Stimulated activated CD8-positive, alpha-beta memory T cell treated with anti-CD3 and anti-CD28 coated beads, Interleukin-12 subunit alpha, Interleukin-12 subunit beta, amount 100 ng/mL, for 24 hours (primary cell): ENCODE data around the gene TLK2.

Source experiments
- DNase-seq: peaks from one replicate; pipeline ENCODE4 v3.0.0-alpha.2; 2020; ENCODE audit errors: extremely low read depth

Gene TLK2

GRCh38 chr17:62628831-62629555 lies 150.4 kb downstream of the TLK2 start:
- DNase-seq = no peak

- no peak for DNase-seq
Observed at GRCh38 chr17:62629556-62630364, 151.1 kb downstream of the TLK2 start.

- no peak for DNase-seq
Observed at GRCh38 chr17:62630365-62631085, 151.9 kb downstream of the TLK2 start.

DNA sequence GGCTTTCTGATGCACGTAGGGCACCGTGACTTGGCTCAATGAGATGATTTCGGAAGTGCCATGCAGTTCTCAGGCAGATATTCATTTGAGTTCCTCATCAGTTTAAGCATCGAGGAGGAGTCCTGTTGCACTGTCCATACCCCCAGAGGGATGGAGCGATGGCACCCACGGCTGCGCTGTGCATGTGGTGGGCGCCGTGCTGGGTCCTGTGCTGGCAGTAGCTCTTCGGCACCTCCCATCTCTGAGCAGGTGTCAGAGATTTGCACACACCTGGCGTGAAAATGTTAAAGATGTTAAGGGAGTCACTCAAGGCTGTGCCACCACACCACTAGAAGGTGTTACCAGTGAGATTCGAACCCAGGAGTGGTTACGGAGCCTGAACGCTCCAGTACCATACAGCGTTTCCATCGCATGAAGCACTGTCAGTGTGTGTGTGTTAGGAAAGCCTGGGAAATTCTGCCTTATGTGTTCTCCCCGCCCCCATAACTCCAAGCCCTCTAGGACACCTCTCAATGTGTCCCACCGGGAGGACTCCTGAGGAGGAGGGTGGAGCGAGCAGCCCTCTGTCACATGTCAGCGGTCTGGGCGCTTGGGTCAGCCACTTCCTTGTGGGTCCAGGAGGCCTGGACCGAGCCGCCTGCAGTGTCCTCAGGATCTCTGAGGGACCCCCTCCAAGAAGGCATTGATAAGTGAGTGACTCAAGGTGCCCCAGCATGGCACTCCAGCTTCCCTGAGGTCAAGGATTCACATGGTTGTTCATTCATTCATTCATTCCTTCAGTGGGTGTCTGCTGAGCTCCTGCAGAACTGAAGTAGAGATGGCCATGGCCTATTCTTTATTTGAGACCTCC lies 152.7 kb downstream of the TLK2 start:
- no peak for DNase-seq

DNA sequence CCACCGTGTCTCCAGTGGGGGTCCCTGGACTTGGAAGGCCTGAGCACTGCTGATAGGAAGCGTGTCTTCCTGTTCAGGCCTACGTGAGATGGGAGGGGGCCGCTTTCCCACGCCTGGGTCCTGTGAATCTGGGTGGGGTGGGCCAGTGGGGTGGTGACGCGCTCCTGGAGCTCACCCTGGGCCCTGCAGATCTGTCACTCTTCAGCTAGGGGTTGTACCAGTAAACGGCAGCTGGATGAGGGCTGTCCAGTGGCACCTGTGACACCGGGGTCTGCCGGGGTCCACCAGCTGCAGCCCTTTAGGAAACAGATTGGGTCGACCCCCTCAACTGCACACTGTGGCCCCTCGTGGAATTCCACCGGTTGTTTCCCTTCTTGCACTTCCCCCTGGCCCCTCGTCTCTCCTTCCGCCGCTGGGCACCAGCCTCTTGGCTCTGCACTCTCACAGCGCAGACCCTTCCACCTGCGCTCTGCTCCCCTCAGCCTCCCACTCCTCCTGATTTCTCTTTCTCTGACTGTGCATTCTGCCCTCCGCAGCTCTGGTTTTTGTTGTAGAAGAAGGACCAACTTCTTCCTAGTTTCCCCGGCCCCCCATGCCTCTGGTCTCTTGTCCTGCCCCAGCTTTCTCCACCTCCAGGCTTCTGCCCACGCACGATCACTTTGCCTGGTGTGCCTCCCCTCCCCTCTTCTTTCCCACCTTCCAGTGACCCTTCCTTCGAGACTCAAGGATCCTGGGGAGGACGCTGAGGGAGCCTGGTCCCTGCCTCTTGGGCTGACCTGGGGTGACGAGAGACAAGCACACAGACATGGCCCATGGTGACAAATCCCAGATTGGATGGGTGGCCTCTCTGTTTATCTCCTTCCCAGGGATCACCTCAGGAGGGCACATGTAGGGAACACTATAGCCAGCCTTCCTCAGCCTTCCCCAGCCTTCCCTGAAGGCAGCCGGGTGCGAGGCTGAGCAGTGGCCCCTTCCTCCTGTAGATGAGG lies 153.6 kb downstream of the TLK2 start:
- no peak for DNase-seq

GRCh38 chr17:62637809-62638208 lies 159.2 kb downstream of the TLK2 start:
- DNase-seq = no peak

GRCh38 chr17:62641153-62641552 lies 162.5 kb downstream of the TLK2 start:
- no peak for DNase-seq

DNA sequence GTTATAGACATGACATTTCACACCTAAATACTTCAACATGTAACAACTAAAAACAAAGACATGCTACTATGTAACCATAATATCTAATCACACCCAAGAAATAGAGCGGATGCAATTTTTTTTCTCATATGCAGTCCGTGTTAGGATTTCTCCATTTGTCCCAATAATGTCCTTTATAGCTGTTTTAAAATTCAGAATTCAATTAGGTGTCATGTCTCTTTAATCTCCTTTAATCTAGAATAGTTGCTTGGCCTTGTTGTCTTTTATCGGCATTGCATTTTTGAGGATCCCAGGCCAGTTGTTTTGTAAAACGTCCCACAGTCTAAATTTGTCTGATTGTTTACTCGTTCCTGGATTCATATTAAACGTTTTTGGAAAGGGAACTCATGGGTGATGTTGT lies 163.3 kb downstream of the TLK2 start:
- no peak for DNase-seq

DNA sequence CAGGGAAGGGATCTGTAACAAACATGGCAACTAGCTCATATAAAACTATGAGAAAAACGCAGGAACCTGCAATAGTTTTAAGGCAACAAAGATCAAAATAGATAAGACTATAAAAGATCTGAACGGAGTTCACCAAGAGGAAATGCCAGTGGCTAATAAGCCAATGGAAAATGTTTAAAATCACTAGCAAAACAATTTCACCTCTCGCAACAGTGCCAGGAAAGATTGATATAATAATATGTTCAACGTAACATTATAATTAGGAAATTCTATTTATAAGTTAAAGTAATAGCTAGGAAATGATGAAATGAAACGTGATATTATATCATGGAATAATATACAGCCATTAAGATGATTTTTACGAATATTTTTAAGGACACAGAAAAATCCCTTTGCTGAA lies 164.9 kb downstream of the TLK2 start:
- DNase-seq = no peak

- no peak for DNase-seq
Observed at GRCh38 chr17:62644487-62645173, 166.0 kb downstream of the TLK2 start.

GRCh38 chr17:62648251-62648955 lies 169.8 kb downstream of the TLK2 start:
- DNase-seq = no peak

GRCh38 chr17:62648956-62649294 lies 170.3 kb downstream of the TLK2 start:
- DNase-seq = no peak

DNA sequence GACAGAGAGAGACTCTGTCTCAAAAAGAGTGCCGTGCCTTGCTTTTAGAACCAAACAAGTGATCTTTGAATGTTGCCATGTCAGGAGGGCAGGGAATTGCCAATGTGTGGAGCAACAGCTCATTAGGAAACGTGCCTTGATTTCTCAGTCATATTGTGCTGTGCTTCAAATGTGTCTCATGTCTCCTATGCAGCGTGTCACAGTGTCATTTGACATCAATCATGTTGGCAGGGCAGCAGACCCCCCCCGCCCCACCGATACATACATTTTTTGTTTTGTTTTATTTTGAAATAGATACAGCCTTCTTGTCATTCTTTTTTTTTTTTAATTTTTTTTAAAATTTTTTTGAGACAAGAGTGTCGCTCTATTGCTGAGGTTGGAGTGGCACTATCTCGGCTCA lies 170.9 kb downstream of the TLK2 start:
- no peak for DNase-seq

DNA sequence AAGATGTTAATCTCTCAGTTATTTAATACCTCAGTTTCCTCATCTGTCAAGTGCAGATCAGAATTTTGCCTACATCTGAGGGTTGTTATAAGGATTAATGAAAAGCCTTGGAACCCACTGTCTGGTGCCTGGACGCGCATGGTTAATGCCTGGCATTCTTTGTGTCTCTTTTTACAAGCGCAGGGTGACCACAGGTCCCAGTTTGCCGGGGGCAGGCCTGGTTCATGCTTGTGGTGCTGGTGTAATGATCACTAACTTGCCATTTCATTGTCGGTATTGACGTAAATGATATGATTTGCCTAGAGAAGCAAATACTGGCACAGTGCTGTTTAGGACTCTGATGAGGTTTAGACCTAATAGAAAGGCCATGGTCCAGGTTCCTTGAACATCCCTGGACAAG lies 172.0 kb downstream of the TLK2 start:
- DNase-seq = no peak

DNA sequence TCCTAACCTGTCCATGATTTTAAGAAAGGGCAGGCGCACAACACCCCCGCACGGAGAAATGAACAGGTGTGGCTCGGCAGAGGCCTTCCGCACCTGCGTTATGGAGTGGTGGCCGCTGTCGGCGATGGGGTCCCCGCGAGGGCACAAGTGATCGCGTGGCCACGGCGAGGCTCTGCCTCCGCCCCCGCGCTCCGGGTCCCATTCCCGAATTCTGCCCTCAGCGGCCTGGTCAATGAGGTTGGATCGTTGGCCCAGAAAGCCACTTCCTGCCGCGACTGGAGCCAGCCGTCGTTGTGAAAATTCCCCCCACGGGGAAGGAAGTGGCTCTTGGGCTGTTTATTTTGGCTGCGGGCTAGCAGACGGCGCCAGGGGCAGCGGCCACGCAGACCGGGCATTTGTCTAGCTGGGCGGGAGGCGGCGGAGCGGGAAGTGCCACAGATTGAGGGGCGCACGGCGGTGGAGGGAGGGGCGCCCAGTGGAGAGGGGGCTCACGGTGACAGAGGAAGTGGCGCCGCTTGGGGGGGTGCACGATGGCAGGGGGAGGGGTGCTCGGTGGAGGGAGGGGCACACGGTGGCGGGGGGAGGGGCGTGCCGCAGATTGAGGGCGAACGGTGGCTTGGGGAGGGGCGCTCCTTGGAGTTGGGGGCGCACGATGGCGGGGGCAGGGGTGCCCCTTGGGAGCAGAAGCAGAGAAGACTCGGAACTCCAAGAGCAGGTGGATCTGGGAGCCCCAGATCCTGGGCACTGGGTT lies 173.8 kb downstream of the TLK2 start:
- DNase-seq = no peak

- DNase-seq = peak; percentile 85
Observed at GRCh38 chr17:62653002-62653825, 174.6 kb downstream of the TLK2 start.

DNA sequence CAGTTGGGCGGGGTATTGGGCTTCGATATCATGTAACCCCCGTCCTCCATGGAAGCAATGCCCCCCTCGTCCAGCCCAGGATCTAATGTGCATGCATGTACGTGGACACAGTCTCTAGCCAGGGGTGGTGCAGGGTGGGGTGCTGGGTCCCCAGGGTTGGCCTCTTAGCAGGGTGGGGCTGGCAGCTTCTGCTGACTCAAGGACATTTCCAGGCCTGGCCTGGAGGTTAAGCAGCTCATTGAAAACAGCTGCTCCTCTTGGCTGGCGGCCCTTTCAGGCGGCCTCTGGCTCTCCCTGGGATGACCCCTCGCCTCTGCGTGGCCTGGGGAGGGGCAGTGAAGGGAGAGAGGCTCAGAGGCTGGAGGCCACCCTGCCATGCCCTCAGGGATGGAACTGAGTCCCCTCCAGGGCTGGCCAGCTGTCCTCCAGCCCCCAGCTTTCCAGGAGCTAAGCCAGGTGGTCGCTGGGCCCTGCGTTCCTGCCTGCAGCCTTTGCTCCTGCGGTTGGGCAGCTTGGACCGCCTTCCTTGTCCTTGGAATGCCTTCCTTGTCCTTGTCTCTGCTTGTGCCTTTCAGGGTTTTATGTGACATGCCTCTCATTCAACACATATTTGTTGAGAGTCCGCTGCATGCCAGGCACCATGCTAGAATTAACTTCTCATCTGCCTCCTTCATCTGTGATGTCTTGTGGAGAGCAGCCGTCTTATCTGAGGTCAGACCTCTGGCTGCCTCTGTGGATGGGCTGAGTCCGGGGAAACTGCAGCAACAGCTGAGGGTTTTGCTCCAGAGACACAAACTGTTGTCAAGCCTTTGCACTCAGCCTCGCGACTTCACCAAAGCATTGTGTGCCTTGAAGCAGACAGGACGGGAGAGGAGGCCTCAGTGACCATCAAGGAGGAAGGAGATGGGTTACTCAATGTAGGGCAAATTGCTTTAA lies 175.5 kb downstream of the TLK2 start:
- no peak for DNase-seq
